SJCRH30 (cell line): Measurements from ENCODE around the gene GRIA1. TPM values are rescaled to one million over a fixed set of nuclear protein-coding genes. Genes with fewer than 3 reads are reported as not detected.

ENCODE experiments used
- DNase-seq, 2 experiments: peaks; one replicate each; pipeline ENCODE4 v3.0.0-alpha.2; 2015 to 2020
- H3K27ac ChIP-seq: fragments of 250-450 bp; sonication (Bioruptor Pico); 2 replicates; pipeline ENCODE4 v1.5.1; 2020; ENCODE audit warnings: mild to moderate bottlenecking, moderate library complexity
- H3K27me3 ChIP-seq: fragments of 250-450 bp; sonication (Bioruptor Pico); 2 replicates; pipeline ENCODE4 v1.5.1; 2020; ENCODE audit warnings: mild to moderate bottlenecking, moderate library complexity
- H3K36me3 ChIP-seq: fragments of 250-450 bp; sonication (Bioruptor Pico); 2 replicates; pipeline ENCODE4 v1.5.1; 2020; ENCODE audit warnings: mild to moderate bottlenecking, moderate library complexity
- H3K4me1 ChIP-seq: fragments of 250-450 bp; sonication (Bioruptor Pico); 2 replicates; pipeline ENCODE4 v1.5.1; 2020; ENCODE audit warnings: mild to moderate bottlenecking, moderate library complexity
- H3K4me3 ChIP-seq: fragments of 250-450 bp; sonication (Bioruptor Pico); 2 replicates; pipeline ENCODE4 v1.5.1; 2020; ENCODE audit warnings: mild to moderate bottlenecking, moderate library complexity
- H3K9me3 ChIP-seq: fragments of 250-450 bp; sonication (Bioruptor Pico); replicated peaks from 2 replicates; pipeline ENCODE4 v1.5.1; 2020; ENCODE audit warnings: mild to moderate bottlenecking, moderate library complexity
- total RNA-seq: library from RNA; depleted of rRNA; stranded (reverse); fragments of >200 nt; shearing (Covaris generic); gene quantifications from 2 replicates; pipeline ENCODE4 v1.2.3, GENCODE V29; 2014

Gene GRIA1
- total RNA-seq, 1 experiment from 2014 or later, result not detected

DNA sequence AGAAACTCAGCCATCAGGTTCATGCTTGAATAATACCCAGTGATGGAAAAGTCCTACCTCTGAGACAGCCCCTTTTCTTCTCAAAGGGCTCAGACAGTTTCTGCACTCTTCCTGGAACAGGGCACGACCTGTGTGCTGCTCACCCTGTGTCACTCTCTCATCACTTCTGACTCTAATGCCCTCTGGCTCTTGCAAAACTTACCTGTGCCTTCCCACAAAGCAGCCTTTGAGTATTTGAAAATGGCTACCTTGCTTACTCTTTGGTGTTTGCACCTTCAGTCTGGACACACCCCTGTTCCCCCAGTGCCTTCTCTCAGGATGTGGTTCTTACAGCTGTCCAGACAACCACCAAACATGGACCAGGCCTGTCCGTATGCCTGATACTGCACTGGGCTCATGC, 171.4 kb downstream of the GRIA1 start:
- Histone ChIP-seq H3K36me3 (no peaks in the 10 kb centered on the region), H3K4me1 (no peaks in the 10 kb centered on the region), H3K4me3 (no peak overlapping the region), H3K27me3 (no peaks in the 10 kb centered on the region), H3K9me3 (no peaks in the 10 kb centered on the region), H3K27ac (no peak overlapping the region)
- no peak for DNase-seq

DNA sequence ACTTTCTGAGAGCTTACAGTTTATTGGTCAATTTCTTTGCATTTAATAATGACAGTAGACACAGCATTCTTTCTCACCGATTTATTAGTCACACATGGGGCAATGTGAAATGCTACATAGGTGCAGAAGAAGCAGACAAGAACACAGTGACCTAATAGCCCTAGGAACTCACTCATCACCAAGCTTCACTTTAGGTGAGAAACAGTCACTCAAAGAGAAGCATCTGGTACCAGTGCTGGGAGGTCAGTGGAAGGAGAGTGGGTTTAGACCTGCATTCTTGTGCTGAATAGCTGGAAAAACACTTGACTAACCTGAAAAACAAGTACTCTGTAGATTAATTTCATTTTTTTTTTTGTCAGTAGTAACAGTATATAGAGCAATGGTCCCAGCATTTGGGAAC, 179.6 kb downstream of the GRIA1 start:
- DNase-seq, result no peak
- H3K27me3 ChIP-seq, result no peaks in the 10 kb centered on the region

DNA sequence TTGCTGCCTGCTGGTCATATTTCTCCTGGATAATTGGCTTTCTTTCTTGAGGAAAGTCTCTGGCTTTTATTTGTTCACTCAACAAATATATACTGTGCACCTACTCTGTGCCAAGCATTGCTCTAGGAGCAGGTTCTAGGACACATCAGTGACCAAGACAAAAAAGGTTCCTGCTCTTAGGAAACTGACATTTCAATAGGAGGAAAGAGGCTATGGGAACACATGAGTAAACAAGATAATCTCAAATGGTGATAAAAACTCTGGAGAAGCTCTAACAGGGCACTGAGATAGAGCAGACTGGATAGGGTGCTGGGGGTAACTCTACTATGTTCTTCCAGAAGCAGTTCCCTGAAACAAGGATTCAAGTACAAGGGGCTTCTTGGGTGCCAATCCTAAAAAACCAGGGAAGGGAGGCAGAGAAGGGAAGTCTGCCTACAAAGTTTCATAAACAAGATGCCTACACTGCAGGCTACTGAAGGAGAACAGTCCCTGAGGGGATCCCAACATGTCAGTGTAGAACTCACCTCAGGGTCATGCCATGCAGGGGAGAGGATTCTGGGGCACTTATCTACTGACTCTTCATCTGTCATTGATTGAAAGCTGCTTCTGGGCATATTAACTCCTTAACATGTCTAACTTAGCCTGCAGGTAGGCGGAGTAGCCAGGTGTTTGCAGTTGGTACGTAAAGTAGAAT, 181.3 kb downstream of the GRIA1 start:
- H3K27ac ChIP-seq, result no peak overlapping the region
- H3K9me3 ChIP-seq, result no peaks in the 10 kb centered on the region
- H3K36me3 ChIP-seq, result no peaks in the 10 kb centered on the region
- no peaks in the 10 kb centered on the region for H3K4me1 ChIP-seq
- no peaks in the 10 kb centered on the region for H3K27me3 ChIP-seq
- no peak overlapping the region for H3K4me3 ChIP-seq
- DNase-seq, result no peak

More for the DNA sequence above, 179.6 kb downstream of the GRIA1 start:
- Histone ChIP-seq H3K9me3 (no peaks in the 10 kb centered on the region), H3K36me3 (no peaks in the 10 kb centered on the region), H3K4me1 (no peaks in the 10 kb centered on the region), H3K4me3 (no peak overlapping the region), H3K27ac (no peak overlapping the region)

DNA sequence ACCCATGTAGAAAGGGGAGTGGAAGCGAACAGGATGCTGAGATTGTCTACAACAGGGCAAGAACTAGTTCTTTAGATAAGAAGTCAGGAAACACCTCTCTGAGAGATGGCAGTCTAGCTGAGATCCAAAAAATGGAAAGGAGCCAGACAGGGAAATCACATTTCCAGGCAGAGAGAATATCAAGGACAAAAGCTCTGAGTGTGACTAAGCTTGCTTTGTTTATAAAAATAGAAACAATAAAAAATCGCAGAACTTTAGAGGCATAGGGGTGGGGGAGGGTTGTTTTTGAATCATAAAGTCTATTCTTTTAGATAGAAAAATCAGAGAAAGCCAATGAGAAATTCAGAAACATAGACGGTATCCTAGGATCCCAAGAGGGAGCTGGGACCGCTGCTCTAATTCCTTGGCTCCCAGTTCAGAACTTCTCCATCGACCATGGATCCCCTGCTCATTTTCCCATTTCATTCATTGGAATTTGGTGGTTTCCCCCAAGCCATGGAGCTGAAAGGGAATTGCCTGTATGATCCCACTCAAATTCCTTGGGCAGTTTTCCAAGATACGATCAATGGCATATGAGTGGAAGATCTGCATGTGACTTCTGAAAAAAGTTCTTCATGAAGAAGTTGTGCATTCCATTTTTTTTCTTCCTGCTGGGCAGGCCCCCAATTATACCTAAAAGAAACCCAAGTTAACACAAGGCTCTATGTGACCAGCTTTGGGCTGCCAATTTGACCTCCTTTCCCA, 182.0 kb downstream of the GRIA1 start:
- no peak overlapping the region for H3K27ac ChIP-seq
- no peaks in the 10 kb centered on the region for H3K36me3 ChIP-seq
- H3K27me3 ChIP-seq, result no peaks in the 10 kb centered on the region
- H3K4me3 ChIP-seq, result no peak overlapping the region
- no peak for DNase-seq
- no peaks in the 10 kb centered on the region for H3K9me3 ChIP-seq
- H3K4me1 ChIP-seq, result no peaks in the 10 kb centered on the region

DNA sequence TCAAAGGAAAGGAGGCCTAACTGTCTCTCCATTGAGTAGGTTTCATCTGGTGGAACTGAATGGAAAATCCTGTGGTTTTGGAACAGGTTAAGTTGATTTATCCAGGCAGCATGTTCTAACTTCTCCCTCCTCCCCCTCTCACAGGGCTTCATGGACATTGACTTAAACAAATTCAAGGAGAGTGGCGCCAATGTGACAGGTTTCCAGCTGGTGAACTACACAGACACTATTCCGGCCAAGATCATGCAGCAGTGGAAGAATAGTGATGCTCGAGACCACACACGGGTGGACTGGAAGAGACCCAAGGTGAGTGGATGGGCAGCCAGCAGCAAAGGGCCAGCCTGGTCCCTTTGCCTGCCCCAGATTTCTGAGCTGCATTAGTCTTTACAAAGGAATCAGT, 183.9 kb downstream of the GRIA1 start:
- Histone ChIP-seq H3K27me3 (no peaks in the 10 kb centered on the region), H3K9me3 (no peaks in the 10 kb centered on the region), H3K36me3 (no peaks in the 10 kb centered on the region), H3K27ac (no peak overlapping the region), H3K4me1 (peaks cover 7% of the 10 kb centered on the region), H3K4me3 (no peak overlapping the region)
- DNase-seq, result no peak

DNA sequence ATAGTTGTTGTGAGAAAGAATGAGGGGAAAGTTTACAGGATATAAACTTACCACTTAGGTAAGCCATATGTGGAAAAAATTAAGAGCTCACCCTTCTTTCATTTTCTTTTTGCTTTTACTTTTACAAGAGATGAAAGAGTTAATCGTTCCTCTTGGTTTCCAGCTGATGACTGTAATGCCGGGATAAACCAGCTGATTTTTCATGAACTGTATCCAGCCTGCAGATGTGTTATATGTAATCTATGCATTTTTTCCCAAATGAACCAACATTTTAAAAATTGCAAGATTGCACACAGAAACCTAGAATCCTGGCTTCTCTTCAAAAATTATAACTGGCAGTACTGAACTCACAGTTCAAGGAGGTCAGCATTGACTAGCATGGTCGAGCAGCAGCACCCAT, 185.9 kb downstream of the GRIA1 start:
- H3K27me3 ChIP-seq, result no peaks in the 10 kb centered on the region
- no peak overlapping the region for H3K27ac ChIP-seq
- no peak overlapping the region for H3K4me3 ChIP-seq
- H3K9me3 ChIP-seq, result no peaks in the 10 kb centered on the region
- H3K4me1 ChIP-seq, result peaks cover 7% of the 10 kb centered on the region
- H3K36me3 ChIP-seq, result no peaks in the 10 kb centered on the region
- DNase-seq, result no peak

DNA sequence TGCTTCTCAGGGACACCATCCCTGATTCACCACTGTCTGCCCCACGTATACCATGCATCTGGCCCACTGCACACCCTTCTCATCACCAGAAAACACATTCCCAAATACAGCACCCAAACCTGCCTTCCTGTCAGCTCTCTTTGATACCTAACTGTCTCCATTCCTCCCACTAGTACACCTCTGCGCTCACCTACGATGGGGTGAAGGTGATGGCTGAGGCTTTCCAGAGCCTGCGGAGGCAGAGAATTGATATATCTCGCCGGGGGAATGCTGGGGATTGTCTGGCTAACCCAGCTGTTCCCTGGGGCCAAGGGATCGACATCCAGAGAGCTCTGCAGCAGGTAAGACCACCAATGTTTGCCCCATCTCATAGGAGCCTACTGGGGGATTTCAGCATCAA, 186.4 kb downstream of the GRIA1 start:
- DNase-seq, result no peak
- H3K4me3 ChIP-seq, result no peak overlapping the region
- H3K4me1 ChIP-seq, result peaks cover 7% of the 10 kb centered on the region
- no peaks in the 10 kb centered on the region for H3K27me3 ChIP-seq
- H3K36me3 ChIP-seq, result no peaks in the 10 kb centered on the region
- H3K9me3 ChIP-seq, result no peaks in the 10 kb centered on the region
- H3K27ac ChIP-seq, result no peak overlapping the region

DNA sequence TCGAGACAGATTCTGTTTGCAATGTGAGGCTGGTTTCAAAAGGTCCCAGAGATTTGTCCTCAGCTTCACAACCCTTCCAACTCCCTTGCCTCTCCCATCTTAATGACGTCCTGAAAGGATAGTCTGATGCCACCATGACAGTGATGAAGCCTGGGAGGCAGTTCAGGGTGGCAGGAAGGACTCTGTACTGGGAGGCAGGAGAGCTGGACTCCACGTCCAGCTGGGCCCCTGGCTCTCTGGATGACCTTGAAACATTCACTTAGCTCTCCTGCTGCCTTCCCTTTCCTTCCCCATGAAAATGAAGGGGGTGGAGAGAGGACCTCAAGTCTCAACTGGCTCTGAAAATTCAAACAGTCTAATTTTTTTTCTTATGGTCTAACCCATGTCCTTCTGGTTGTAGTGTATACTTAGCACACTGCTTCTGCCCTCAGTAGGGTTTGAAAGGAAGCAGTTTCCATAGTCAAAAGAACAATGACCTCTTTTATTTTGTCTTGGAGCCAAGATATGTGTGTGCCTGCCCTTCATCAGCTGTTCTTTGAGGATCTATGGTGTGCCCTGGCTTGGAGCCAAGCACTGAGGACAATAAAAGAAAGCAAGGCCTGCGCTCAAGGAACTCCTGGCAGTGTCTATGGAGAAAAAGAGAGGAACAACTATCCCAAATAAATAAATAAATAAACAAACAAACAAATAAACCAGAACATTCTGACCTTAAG, 188.3 kb downstream of the GRIA1 start:
- no peaks in the 10 kb centered on the region for H3K27me3 ChIP-seq
- H3K4me1 ChIP-seq, result peaks cover 7% of the 10 kb centered on the region
- H3K4me3 ChIP-seq, result no peak overlapping the region
- H3K9me3 ChIP-seq, result no peaks in the 10 kb centered on the region
- H3K36me3 ChIP-seq, result no peaks in the 10 kb centered on the region
- H3K27ac ChIP-seq, result no peak overlapping the region
- peak; percentile 57 to 76 for DNase-seq

DNA sequence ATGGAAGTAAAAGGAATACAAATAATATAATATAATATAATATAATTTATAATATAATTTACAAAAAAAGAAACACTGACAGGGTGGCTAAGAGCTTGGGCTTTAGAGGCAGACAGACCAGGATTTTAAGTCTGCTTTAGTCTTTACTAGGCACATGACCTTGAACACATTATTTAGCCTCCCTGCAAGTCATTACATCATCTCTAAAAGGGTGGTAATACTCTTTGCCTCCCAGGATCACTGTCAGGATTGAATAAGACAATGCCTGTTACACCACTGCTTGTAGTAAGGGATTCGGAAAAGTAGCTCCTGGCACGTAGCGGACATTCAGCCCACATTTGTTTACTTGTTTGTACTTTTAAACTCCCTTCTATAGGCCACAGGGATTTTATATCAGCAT, 199.8 kb downstream of the GRIA1 start:
- no peak for DNase-seq
- no peaks in the 10 kb centered on the region; the same call in 1 of the 2 replicates for H3K27me3 ChIP-seq
- H3K4me3 ChIP-seq, result no peak overlapping the region

DNA sequence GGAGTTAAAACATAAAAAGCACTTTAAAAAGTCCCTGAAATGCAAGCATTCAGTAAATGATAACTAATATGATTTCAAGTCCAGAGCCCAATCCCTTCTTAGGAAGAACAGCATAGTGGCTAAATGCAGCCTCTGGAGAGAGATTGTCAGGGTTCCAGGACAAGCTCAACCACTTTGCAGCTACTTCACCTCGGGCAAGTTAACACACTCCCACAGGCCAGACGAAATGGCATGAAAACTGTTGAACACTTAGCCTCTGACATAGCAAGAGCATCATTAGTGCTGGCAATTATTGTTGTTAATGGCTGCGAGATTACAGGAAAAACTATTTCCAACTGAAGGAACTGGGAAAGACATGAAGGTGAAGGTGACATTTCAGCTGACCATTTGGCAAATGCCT, 205.8 kb downstream of the GRIA1 start:
- Histone ChIP-seq H3K27me3 (no peaks in the 10 kb centered on the region; the same call in 1 of the 2 replicates), H3K27ac (no peak overlapping the region), H3K9me3 (no peaks in the 10 kb centered on the region), H3K4me3 (no peak overlapping the region), H3K36me3 (no peaks in the 10 kb centered on the region), H3K4me1 (no peaks in the 10 kb centered on the region)
- DNase-seq, result no peak

More for the DNA sequence above, 199.8 kb downstream of the GRIA1 start:
- Histone ChIP-seq H3K4me1 (no peaks in the 10 kb centered on the region), H3K9me3 (no peaks in the 10 kb centered on the region), H3K27ac (no peak overlapping the region), H3K36me3 (no peaks in the 10 kb centered on the region)

DNA sequence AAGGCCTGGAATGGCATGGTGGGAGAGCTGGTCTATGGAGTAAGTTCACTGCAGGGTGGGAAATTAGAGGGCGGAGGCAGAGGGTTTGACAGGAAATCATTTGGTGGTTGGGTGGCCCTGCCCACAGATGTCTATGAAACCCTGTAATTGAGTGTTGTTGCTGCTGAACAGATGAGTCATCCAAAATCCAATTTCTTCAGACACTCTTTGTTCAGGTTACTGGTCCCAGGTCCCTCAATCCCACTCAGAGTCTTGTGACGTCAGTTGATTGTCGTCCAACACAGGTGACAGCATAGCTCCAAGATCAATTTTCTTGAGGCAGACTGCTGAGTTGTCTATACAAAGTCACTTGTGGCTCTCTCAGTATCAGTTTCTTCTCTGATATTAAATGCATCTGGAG, 208.6 kb downstream of the GRIA1 start:
- DNase-seq, result no peak
- H3K27ac ChIP-seq, result no peak overlapping the region
- H3K4me3 ChIP-seq, result no peak overlapping the region
- no peaks in the 10 kb centered on the region for H3K36me3 ChIP-seq
- no peaks in the 10 kb centered on the region for H3K4me1 ChIP-seq
- no peaks in the 10 kb centered on the region; the same call in 1 of the 2 replicates for H3K27me3 ChIP-seq
- no peaks in the 10 kb centered on the region for H3K9me3 ChIP-seq

DNA sequence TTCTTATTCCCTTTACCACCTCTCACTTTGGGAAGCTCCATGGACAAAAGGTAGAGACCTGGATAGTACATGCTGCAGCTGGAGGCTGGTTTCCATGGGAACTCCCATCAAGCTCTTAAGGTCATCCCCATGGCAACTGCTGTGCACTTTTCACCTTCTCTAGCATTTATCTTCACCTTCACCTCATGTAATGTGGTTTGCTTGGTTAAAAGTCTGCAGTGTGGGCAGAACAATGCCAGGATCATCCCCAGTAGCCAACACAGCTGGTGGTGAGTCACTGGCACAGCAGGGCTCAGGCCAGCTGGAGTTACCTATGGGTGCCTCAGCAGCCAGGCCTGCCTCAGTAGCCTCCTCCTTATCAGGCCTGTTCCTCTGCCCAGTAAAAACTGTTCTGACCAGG, 210.5 kb downstream of the GRIA1 start:
- DNase-seq, result no peak
- H3K9me3 ChIP-seq, result no peaks in the 10 kb centered on the region
- H3K4me3 ChIP-seq, result no peak overlapping the region
- no peaks in the 10 kb centered on the region for H3K27me3 ChIP-seq
- no peak overlapping the region for H3K27ac ChIP-seq
- H3K4me1 ChIP-seq, result no peaks in the 10 kb centered on the region
- no peaks in the 10 kb centered on the region for H3K36me3 ChIP-seq

DNA sequence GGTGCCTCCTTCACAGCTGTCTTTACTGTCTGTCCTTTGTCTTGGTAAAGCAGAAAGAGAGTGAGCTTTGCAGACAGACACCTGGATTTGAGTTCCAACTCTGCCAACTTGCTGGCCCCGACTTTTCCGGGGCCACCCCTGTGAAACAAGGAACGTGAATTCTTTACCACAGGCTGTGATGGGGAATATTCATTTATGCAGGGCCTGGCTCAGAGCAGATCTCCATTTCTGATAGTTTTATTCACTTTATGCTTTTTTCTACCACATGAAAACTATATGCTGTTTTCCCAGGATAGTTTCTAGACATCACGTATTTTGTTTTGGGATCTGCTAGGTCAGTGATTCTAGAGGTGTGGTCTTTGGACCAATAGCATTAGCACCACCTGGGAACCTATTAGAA, 211.8 kb downstream of the GRIA1 start:
- Histone ChIP-seq H3K27ac (no peak overlapping the region), H3K4me3 (no peak overlapping the region), H3K27me3 (no peaks in the 10 kb centered on the region), H3K9me3 (no peaks in the 10 kb centered on the region), H3K4me1 (no peaks in the 10 kb centered on the region), H3K36me3 (no peaks in the 10 kb centered on the region)
- no peak for DNase-seq

DNA sequence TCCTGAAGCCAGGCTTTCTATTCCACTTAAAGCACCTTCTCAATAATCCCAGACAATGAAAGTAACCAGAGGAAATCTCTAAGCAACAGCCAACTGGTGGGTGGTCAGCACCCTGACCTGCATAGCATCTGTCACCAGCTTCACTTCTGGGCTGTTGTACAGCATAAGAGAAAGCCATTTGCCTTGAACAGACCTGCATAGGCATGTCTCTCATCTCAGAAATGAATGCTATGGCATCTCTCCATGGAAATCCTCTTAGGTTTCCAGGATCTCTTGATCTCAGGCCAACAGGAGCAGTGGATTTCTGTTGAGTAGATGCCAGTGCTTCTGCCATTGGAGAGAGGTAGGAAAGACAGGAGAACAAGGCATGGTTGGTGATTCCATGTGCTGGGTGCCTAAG, 213.6 kb downstream of the GRIA1 start:
- H3K27me3 ChIP-seq, result no peaks in the 10 kb centered on the region
- no peaks in the 10 kb centered on the region for H3K9me3 ChIP-seq
- no peaks in the 10 kb centered on the region for H3K36me3 ChIP-seq
- DNase-seq, result no peak
- H3K4me3 ChIP-seq, result no peak overlapping the region
- H3K4me1 ChIP-seq, result no peaks in the 10 kb centered on the region
- no peak overlapping the region for H3K27ac ChIP-seq

DNA sequence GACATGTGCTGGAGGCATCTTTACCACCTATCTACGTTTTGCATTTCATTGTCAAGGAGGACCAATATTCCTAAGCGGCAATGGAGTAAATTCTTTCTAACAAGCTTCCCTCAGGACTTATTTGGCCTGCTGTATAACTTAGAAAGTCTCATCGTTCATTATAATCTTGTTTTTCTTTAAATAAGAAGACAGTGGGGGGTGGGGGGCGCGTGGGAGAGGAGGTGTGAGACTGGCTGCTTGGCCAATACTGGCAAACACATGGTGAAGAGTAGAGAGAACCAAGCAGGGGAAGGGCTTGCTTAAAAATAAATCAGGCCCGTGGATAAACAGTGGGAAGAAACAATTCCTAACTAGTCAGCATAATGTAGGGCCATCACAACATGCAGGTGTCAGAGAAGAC, 217.2 kb downstream of the GRIA1 start:
- H3K27ac ChIP-seq, result no peak overlapping the region
- no peaks in the 10 kb centered on the region for H3K9me3 ChIP-seq
- no peak for DNase-seq
- H3K4me3 ChIP-seq, result no peak overlapping the region
- no peaks in the 10 kb centered on the region for H3K4me1 ChIP-seq
- no peaks in the 10 kb centered on the region for H3K27me3 ChIP-seq
- no peaks in the 10 kb centered on the region for H3K36me3 ChIP-seq
